Measurements from ENCODE around the gene RCAN2.

GRCh38 chr6:46174904-46175303, 316.3 kb downstream of the RCAN2 start:
- TF ChIP-seq CTCF (IDR thresholded peaks at IDR 0.05; ENCODE audit: extremely low read depth in 1 of 2, insufficient read depth in 1 of 2, low read depth in 1 of 2, low read length in 2 of 2) (no peak), EZH2 (IDR thresholded peaks at IDR 0.05; ENCODE audit: borderline replicate concordance, low read depth, low read length, severe bottlenecking) (no peak), POLR2AphosphoS5 (IDR thresholded peaks at IDR 0.05; ENCODE audit: insufficient read depth, low read depth, low read length) (no peak), POLR2A (IDR thresholded peaks at IDR 0.05; ENCODE audit: low read depth, low read length) (no peak)
